AG10803 (cell line): Measurements from ENCODE around the gene PPP1R16B.
"Not testable (repeated sequence)": the region's sequence is repeated elsewhere in the genome, so short reads cannot be mapped to it uniquely, and the experiment has no call there.

Experiments used
- DNase-seq: peaks from one replicate; pipeline ENCODE4 v3.0.0; 2010; ENCODE audit warnings: low read depth
- H3K4me3 ChIP-seq: 2 replicates; pipeline ENCODE4 v1.5.1; 2011; ENCODE audit warnings: mild to moderate bottlenecking, low read length, control low read depth
- TF ChIP-seq, protein P1 (sequence below): conservative IDR thresholded peaks from 2 replicates; pipeline ENCODE4 v1.5.1; 2011; ENCODE audit warnings: mild to moderate bottlenecking, low read length, control low read depth, inconsistent platforms

PPP1R16B gene

GRCh38 chr20:38812709-38813573 lies 7.4 kb downstream of the PPP1R16B start:
- no peak for DNase-seq
- TF ChIP-seq, protein P1, sequence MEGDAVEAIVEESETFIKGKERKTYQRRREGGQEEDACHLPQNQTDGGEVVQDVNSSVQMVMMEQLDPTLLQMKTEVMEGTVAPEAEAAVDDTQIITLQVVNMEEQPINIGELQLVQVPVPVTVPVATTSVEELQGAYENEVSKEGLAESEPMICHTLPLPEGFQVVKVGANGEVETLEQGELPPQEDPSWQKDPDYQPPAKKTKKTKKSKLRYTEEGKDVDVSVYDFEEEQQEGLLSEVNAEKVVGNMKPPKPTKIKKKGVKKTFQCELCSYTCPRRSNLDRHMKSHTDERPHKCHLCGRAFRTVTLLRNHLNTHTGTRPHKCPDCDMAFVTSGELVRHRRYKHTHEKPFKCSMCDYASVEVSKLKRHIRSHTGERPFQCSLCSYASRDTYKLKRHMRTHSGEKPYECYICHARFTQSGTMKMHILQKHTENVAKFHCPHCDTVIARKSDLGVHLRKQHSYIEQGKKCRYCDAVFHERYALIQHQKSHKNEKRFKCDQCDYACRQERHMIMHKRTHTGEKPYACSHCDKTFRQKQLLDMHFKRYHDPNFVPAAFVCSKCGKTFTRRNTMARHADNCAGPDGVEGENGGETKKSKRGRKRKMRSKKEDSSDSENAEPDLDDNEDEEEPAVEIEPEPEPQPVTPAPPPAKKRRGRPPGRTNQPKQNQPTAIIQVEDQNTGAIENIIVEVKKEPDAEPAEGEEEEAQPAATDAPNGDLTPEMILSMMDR, result no peak

GRCh38 chr20:38813574-38813962 lies 8.1 kb downstream of the PPP1R16B start:
- DNase-seq, H3K4me3 ChIP-seq: not testable (repeated sequence)

More at GRCh38 chr20:38812709-38813573, 7.4 kb downstream of the PPP1R16B start:
- H3K4me3 ChIP-seq, result no peak overlapping the region

DNA sequence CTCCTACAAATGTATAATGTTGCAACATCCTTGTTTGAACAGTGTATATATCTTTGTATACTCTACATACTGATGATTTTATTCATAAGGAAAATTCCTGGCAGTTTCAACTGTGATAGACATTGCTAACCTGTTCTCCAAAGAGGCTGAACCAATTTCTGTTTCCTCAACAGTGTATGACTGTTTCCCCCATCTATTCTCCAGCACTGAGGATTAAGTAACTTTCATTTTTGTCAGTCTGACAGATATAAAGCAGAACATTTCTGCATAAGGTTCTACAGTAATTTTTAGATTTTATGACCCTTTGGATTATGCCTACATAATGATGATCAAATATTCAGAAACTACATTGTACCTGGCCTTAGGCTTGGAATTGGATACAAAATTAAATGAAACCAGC lies 9.9 kb downstream of the PPP1R16B start:
- H3K4me3 ChIP-seq, result no peak overlapping the region
- DNase-seq, result no peak
- TF ChIP-seq, protein P1, result no peak

- no peak for DNase-seq
- H3K4me3 ChIP-seq, result no peak overlapping the region
- TF ChIP-seq, protein P1, result no peak
These were observed 12.9 kb downstream of the PPP1R16B start for GRCh38 chr20:38818113-38819065.

DNA sequence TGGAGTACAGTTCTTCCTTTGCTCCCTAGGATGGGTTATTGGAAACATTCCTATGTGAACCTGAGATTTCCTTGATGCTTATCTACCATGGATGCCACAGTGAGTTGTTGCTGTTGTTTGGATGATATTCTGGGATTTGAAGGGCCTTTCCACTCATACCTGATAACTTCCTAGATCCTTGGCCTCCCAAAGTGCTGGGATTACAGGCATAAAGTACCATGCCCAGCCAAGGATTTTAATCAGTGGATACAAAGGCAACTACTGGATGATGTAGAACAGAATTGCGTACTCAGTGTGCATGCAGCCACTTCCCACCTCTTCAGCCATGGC lies 20.0 kb downstream of the PPP1R16B start:
- no peak overlapping the region for H3K4me3 ChIP-seq
- TF ChIP-seq, protein P1, result no peak
- DNase-seq, result no peak

- DNase-seq, result peak; percentile 24
- TF ChIP-seq, protein P1, result no peak
- no peak overlapping the region for H3K4me3 ChIP-seq
These were observed 20.6 kb downstream of the PPP1R16B start for GRCh38 chr20:38825901-38826625.

DNA sequence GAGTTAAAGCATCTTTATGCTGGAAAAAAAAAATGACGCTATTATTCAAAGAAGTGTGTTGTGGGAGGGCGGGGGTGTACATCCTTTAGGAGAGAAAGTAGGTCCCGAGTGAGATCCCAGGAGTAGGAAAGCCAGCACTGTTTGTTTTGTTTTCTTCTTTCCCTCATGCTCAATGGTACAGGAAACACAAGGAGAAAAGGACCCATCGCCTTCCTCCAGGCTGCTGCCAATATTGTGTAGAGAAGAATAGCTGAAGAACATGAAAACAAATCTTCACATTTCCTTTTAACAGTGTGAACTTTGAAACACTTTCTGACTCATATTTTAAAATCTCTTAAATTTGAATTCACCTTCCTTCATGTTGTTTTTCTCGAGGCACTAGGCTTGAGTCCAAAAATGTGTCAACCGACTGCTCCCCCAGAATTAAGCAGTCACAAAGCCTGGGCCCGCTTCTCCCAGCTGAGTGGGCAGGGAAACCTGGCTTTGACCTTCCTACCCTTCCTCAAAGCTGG lies 22.3 kb downstream of the PPP1R16B start:
- TF ChIP-seq, protein P1, result no peak
- no peak overlapping the region for H3K4me3 ChIP-seq
- no peak for DNase-seq
